CMK (cell line): ENCODE measurements around the gene DTYMK.

Experiments
- DNase-seq: peaks from one replicate; pipeline ENCODE4 v3.0.0-alpha.2; 2010; ENCODE audit warnings: low read depth

The DTYMK gene

DNA sequence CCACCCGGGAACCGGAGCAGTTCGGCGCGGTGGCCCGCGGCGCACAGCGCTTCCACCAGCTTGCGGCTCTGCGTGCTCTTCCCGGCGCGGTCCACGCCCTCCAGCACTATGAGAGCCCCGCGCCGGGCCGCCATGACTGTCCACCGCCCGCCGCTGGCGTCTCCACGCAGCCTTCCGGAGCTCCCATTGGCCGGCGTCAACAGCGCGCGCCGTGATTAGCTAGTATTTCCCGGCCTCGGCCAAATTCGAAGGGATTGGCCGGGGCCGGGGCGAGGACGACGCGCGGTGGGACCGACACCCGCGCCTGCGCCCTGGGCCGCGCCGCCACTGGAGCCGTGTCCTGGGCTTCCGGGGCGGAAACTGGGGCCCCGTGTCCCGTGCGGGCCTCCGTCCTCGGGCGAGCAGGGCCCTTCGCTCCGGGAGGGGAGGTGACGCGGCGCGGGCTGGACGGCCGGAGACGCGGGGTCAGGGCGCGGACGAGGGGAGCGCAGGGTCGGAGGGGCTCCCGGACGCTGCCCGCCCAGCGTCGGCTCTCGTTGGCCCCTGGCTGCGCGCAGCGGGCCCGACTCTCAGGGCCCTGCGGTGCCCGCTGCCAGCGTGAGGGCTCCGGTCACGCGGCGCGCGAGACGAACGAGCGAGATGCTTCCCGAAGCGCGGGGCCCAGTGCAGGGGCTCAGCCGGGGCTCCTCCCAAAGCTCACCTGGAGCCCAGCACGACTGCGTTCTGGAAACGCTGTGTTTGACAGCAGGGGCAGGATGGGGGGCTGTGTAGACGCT, at the start of gene DTYMK:
Gene DTYMK, minus strand, starts transcription at position 166 of the 776 bp plus-strand sequence. Its CDS starts 32 bp downstream, at position 134.
- DNase-seq: peak; percentile 73

DNA sequence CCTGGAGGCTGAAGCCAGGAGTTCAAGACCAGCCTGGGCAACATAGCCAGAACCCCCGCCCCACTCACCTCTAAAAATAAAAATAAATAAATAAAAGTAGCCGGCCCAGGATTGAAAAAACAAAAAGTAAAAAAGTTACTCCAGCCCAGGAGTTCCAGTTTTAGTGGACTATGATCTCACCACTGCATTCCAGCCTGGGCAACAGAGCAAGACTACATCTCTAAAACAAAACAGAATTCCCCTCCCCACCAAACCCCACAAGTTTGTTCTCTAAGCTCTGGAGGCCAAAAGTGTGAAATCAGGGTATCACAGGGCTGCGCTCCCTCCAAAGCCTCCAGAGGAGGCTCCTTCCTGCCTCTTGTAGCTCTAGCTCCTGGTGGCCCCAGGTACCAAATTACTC, 49.5 kb upstream of the DTYMK start:
- DNase-seq: no peak

DNA sequence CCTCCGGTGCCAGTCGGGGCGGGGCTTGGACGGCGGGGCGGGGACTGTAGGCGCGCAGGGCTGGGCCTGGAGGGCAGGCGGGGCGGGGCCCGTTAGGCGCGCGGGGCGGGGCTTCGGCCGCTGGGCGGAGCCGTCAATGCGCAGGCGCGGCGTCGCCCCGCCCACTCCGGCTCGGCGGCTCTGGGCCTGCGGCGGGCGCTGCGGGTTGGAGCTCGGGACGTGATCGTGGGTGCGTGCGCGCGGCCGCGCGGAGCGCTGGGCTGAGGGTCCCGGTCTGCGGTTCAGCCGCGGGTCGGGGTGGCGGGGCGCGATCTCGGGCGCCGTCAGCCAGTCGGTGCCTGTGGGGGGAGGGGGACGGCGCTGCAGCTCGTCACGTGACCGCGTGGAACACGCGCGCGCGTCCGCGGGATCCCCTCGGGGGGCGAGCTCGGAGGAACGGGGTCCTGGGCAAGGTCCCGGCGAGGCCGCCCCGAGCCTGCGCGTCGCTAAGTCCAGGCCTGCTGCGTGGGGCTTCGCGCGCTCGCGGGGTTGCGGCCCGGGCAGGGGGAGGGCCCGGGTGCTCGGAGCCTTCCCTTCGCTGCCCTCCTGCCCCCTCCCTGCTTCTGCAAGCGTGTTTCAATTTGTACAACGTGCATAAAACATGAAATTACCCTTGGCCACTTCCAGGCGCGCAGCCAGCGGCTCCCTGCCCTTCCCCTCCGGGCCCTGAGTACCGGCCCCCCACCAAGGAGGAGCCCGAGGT, 48.0 kb upstream of the DTYMK start, which contains the start of gene D2HGDH:
Gene D2HGDH, plus strand, starts transcription at position 164 of the 742 bp plus-strand sequence. CDS start 595 bp downstream, outside the sequence.
- DNase-seq: peak; percentile 77

GRCh38 chr2:241734208-241734466, 47.5 kb upstream of the DTYMK start:
- no peak for DNase-seq

DNA sequence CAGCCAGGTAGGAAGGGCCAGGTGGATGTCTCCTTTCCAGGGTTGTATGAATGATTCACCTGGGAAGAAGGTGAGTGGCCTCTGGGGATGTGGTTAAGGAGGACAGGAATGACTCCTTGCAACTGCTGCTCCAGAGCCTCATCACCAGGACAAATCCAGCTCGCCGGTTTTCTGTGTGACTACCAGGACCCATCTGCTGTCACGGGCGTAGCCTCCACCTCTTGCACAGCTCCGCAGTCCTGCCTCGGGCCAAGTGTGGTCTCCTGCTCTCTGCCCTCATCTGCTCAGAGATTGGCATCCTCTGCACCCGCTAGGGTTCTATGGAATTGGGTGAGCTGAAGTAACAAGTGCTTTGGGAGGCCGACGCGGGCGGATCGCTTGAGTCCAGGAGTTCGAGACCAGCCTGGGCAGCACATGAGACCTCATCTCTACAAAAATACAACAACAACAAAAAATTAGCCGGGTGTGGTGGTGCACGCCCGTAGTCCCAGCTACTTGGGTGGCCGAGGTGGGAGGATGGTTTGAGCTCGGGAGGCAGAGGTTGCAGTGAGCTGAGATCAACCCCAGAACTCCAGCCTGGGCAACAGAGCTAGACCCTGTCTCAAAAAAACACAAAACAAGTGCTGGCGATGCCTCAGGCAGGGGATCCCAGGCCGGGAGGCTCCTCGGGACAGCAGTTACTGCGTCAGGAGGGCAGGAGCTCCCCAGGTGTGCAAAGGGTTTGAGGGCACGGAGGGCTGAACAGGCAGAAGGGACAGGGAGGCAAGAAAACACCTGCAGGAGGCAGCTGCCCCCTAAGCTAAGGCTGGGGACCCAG, 47.0 kb upstream of the DTYMK start:
- no peak for DNase-seq

DNA sequence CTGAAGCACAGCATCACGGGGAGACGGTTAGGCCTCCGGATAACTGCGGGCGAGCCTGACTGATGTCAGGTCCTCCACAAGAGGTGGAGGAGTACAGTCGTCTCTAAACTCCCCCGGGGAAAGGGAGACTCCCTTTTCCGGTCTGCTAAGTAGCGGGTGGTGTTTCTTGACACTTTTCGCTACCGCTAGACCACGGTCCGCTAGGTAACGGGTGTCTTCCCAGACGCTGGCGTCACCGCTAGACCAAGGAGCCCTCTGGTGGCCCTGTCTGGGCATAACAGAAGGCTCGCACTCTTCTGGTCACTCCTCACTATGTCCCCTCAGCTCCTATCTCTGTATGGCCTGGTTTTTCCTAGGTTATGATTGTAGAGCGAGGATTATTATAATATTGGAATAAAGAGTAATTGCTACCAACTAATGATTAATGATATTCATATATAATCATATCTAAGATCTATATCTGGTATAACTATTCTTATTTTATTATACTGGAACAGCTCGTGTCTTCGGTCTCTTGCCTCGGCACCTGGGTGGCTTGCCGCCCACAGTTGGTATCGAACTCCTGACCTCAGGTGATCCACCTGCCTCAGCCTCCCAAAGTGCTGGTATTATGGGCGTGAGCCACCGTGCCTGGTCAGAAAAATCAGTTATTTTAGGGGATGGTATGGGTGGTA, 46.0 kb upstream of the DTYMK start:
- DNase-seq: peak; percentile 27

- DNase-seq: peak; percentile 40
These were observed 44.2 kb upstream of the DTYMK start for GRCh38 chr2:241730671-241731293.

DNA sequence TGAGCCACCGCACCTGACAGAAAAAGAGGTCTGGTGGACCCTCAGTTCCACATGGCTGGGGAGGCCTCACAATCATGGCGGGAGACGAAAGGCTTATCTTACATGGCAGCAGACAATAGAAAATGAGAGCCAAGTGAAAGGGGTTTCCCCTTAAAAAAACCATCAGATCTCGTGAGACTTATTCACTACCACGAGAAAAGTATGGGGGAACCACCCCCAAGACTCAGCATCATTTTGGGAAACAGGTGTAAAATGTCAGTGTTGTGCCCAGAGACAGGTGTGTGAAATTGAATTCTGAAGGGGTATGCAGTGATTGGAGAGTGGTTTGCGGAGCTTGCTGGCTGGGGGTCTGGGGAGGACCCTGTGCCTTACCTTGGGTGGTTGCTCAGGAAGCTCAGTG, 43.3 kb upstream of the DTYMK start:
- DNase-seq: no peak

- DNase-seq: no peak
These were observed 42.0 kb upstream of the DTYMK start for GRCh38 chr2:241728627-241729026.

DNA sequence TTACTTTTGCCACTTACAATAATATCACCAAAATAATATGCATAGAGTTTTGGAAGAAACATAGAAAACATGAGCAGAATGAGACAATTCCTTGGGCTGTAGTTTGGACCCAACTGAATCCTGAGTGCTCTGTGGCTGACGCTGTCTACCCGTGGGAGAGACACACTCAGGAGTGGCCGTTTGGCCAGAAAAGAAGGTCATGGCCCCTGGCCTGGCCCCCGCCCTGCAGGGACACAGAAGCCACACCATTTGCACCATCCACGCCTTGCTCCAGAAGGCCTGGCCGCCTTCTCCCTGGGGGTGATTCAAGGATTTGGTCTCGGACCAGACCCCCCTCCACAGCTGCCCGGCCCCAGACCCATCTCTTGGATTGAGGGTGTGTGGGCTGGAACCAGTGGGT, 41.4 kb upstream of the DTYMK start:
- no peak for DNase-seq

DNA sequence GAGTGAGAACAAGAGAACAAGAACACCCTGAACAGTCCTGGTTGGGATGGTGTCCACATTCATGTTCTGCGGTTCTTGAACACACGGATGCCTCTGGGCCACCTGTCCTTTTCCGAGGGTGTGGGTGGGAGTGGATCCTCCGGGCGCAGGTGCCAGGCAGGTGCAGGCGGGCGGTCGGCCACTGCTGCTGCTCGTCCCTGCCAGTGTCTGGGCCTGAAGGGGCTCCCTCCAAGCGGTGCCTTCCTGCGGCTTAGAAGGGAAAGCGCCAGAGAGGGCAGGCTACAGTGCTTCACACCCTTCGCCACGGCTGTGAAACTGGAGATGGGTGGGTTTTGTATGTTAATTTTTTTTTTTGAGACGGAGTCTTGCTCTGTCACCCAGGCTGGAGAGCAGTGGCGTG, 39.8 kb upstream of the DTYMK start:
- no peak for DNase-seq

DNA sequence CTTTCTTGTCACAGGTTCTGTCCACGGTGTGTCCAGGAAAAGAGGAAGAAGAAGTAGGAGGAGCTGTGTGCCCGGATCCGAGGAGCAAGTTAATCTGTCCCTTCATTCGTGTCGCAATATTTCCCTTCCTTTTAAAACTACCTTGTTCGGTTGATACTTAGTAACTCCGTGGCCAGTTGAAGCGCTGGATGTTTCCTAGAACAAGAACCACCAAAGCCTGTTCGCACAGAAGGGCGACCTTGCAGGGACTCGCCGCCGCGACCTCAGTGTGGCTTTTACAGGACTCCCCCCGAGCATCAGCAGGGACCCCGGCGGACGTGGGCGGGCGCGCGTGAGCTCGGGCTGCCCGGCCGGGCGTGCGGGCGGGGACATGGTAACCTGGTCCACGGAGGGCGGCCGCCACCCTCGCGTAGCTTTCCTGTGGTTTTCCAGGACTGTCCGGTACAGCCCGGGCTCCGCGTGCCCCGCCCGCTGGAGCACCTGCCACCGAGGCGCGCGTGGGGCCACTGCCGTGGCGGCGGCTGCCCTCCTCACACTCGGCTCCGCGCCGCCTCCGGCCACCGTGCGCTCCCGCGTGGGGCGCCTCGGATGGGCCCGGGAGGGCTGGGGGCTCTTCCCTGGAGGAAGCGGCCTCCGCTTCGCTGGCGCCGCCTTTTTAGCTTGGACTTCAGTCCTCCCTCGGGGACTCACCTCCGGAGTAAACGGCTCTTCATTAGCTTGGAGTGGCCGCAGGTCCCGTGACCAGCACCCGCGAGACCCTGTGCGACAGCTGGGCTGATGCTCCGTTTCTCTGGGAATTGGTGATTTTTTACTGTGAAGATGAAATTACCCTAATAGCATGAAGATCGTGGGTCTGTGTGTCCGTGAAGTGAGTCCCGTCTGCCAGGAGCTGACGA, 38.6 kb upstream of the DTYMK start:
- no peak for DNase-seq

GRCh38 chr2:241724259-241724974, 37.8 kb upstream of the DTYMK start:
- no peak for DNase-seq

DNA sequence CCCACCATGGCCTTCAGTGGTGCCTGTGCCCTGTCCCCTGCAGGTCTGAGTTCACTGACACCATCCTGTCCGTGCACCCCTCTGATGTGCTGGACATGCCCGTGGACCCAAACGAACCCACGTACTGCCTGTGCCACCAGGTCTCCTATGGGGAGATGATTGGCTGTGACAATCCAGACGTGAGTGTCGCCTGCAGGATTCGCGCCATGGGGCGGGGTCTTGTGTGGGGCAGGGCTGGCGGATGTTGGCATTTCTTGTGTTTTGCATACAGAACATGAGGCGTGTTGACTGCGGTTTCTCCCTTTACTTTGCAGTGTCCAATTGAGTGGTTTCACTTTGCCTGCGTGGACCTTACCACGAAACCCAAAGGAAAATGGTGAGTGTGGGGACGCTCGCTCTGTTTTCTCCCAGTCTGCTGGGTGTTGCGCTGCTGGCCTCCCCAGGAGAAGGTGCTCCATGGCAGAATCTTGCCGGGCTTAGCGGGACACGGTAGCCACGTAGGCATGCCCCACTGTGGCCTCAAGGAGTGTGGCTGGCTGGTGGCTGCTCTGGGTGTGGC, 36.4 kb upstream of the DTYMK start:
- DNase-seq: no peak

DNA sequence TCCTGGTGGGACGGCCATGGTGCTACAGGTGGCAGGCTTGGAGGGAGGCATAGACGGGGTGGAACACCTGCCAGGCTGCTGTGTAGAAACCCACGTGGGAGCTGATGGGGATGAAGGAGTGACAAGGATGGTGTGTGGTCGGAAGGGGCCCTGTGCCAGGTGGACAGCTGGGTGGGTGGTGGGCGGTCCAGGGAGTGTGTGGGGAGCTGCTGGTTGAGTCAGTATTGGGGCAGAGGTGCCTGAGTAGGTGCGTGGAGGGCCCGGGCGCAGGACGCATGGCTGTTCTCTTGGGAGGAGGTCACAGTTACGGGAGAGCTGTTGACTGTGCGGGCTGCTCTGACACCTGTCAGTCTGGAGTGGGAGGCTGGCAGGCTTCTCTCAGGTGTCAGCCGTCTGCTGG, 35.2 kb upstream of the DTYMK start:
- DNase-seq: no peak

DNA sequence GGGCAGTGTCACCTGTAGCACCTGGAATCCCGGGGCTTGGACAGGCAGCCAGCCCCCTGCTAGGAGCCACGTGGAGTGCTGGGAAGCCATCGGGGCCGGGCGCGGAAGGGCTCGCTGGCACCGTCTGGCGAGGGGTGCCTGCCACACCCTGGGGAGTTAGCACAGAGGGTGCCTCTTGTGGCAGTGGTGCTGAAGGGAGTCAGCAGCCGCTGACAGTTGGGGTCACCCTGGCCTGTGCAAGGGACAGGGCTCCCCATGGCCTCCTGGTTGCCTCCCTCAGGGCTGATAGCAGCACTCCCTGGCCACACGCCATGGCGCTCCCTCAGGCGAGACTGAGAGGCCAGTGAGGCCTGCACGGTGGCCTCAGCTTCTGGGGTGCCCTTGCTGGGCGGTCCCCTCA, 33.9 kb upstream of the DTYMK start:
- no peak for DNase-seq

DNA sequence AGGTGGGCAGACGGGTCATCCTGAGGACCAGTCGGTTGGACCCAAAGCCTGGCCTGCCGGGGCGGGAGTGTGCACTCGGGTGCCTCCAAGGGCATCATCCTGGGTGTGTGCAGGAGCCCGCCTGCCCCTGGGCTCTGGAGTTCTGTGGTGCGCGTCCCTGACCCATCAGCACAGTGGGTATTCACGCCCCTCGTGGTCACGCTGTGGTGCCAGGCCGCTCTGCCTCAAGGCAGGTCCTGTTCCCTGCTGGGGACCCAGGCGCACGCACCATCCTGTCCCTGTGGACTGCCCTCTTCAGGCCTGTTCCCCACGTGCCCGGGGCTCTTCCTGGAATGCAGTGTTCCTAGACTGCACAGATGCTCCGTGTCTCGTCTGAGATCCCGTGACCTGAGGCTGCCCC, 33.5 kb upstream of the DTYMK start:
- DNase-seq: no peak

DNA sequence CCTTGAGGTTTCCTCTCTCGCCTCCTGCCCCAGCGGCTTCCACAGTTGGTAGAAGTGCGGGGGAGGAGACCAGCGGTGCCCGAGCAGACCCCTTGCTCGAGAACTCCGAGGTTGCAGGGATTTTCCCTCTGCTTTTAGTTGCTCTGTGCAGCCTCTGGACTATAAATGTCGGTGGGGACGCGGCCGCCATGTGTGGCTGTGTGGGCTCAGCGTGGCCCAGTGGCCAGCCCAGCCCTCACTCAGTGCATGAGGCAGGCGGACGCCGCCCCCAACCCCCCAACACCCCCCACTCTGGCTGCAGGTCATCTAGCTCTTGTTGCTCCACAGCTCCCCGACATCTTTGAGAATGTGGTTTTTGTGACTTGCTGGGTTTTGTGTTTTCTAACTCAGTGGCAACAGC, 32.5 kb upstream of the DTYMK start:
- no peak for DNase-seq

- no peak for DNase-seq
These were observed 22.3 kb upstream of the DTYMK start for GRCh38 chr2:241708879-241709278.

DNA sequence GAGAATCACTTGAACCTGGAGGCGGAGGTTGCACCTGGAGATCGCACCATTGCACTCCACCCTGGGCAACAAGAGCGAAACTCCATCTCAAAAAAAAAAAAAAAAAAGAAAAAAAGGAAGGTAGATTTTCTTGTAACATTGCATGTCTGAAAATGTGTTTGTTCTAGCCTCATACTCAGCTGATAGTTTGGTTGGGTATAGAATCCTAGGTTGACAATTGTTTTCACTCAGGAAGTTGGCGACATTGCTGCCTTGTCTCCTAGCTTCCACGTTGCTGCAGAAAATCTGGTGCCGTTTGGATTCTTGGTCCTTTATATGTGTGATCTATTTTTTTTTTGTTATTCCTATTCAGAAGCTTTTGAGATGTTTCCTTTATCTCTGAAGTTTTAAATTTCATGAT, 19.9 kb upstream of the DTYMK start:
- DNase-seq: no peak
